K562 (cell line): ENCODE results near the gene SERPING1. TPM values are rescaled to one million over a fixed set of nuclear protein-coding genes. Genes with fewer than 3 reads are reported as not detected.

ENCODE experiments used
- ATAC-seq: fragments of 200-7000 bp; cut with Tn5 transposase; 3 replicates; pipeline ENCODE4 v1.9.1; 2020; ENCODE audit warnings: moderate library complexity
- BruUV-seq: library from RNA; stranded (reverse); fragments of 400-500 nt; replicated peaks from 2 replicates; lab custom pipeline; 2021; lab: Mats Ljungman, UMichigan
- CTCF ChIA-PET: fragments of 300-600 bp; formaldehyde crosslinking; extraction: SDS; loops from one replicate; lab custom pipeline; 2021; ENCODE audit warnings: low intra/inter-chr PET ratio; lab: Yijun Ruan, JAX
- POLR2A ChIA-PET: fragments of 300-600, 350-650 bp; sonication (Branson Sonifier 250); formaldehyde crosslinking; extraction: SDS; loops from one replicate; lab custom pipeline; 2021; ENCODE audit warnings: antibody characterized with exemption, inconsistent platforms; lab: Yijun Ruan, JAX
- DNase-seq, 4 experiments: peaks; one replicate each; pipeline versions ENCODE4 v3.0.0 to v3.0.0-alpha.2; 2011 to 2018; ENCODE audit warnings: low spot score in 3 of 4, mixed read lengths in 3 of 4; ENCODE audit errors: extremely low read depth in 1 of 4
- FAIRE-seq: peaks from 2 replicates; lab custom pipeline; 2011; peaks lifted over from hg19 to GRCh38; lab: Jason Lieb, UNC
- H2AFZ ChIP-seq: 2 replicates; pipeline ENCODE4 v1.6.0; 2011; ENCODE audit warnings: low read depth, low read length, control low read depth, inconsistent platforms
- H3K27ac ChIP-seq: fragments of 200-600 bp; 3 replicates; pipeline ENCODE4 v1.8.0; 2011; ENCODE audit warnings: low read depth, mild to moderate bottlenecking, control low read depth, inconsistent platforms, low read length, moderate library complexity, mixed read lengths; ENCODE audit errors: extremely low read depth
- H3K27me3 ChIP-seq, 2 experiments: fragments of 300-600 bp in 1 of 2; 2 replicates in 1 of 2; 3 replicates in 1 of 2; pipeline versions ENCODE4 v1.6.0 to v1.8.0; 2011; ENCODE audit warnings: inconsistent platforms in 2 of 2, low read length in 2 of 2, mild to moderate bottlenecking in 1 of 2, mixed read lengths in 1 of 2, moderate library complexity in 1 of 2; ENCODE audit not compliant: control insufficient read depth in 2 of 2, insufficient read depth in 2 of 2
- H3K36me3 ChIP-seq: fragments of 300-600 bp; 3 replicates; pipeline ENCODE4 v1.8.0; 2011; ENCODE audit warnings: mild to moderate bottlenecking, low read length, inconsistent platforms; ENCODE audit not compliant: control insufficient read depth, insufficient read depth
- H3K4me1 ChIP-seq, 2 experiments: fragments of 200-600 bp in 1 of 2; replicated peaks in 1 of 2; 2 replicates in 1 of 2; 3 replicates in 1 of 2; pipeline versions ENCODE4 v1.5.1 to v1.8.0; 2011; ENCODE audit warnings: inconsistent platforms in 2 of 2, low read length in 2 of 2, mild to moderate bottlenecking in 1 of 2, mixed read lengths in 1 of 2, moderate library complexity in 1 of 2; ENCODE audit not compliant: control insufficient read depth in 2 of 2, insufficient read depth in 2 of 2
- H3K4me2 ChIP-seq: 2 replicates; pipeline ENCODE4 v1.6.1; 2011; ENCODE audit warnings: low read length, control low read depth, inconsistent platforms, mixed read lengths; ENCODE audit not compliant: insufficient read depth
- H3K4me3 ChIP-seq: fragments of 200-600 bp; sonication (generic), shearing (Covaris generic); 2 replicates; pipeline ENCODE4 v1.5.1; 2016; ENCODE audit warnings: control low read depth, inconsistent platforms
- H3K79me2 ChIP-seq: fragments of 200-600 bp; 3 replicates; pipeline ENCODE4 v1.8.0; 2011; ENCODE audit warnings: low read length, inconsistent platforms; ENCODE audit not compliant: control insufficient read depth, insufficient read depth
- H3K9ac ChIP-seq, 2 experiments: 2 replicates each; pipeline versions ENCODE4 v1.6.0 to v1.6.1; 2011; ENCODE audit warnings: low read depth in 2 of 2, low read length in 2 of 2, control low read depth in 1 of 2, inconsistent platforms in 1 of 2, mild to moderate bottlenecking in 1 of 2, mixed read lengths in 1 of 2; ENCODE audit not compliant: insufficient read depth in 1 of 2
- H3K9me1 ChIP-seq: one replicate; pipeline ENCODE4 v1.6.0; 2011; ENCODE audit warnings: inconsistent platforms, mild to moderate bottlenecking, low read length, moderate library complexity; ENCODE audit not compliant: control insufficient read depth, insufficient read depth
- H3K9me3 ChIP-seq: replicated peaks from 2 replicates; pipeline ENCODE4 v1.5.1; 2011; ENCODE audit warnings: low read depth, low read length, inconsistent platforms; ENCODE audit not compliant: control insufficient read depth, insufficient read depth
- H4K20me1 ChIP-seq: replicated peaks from 2 replicates; pipeline ENCODE4 v1.6.1; 2011; ENCODE audit warnings: low read length, inconsistent platforms, mixed read lengths; ENCODE audit not compliant: control insufficient read depth, insufficient read depth
- CTBP1 ChIP-seq: fragments of 450-650 bp; IDR thresholded peaks from 2 replicates; pipeline ENCODE4 v1.6.1; 2016; ENCODE audit warnings: borderline replicate concordance
- ESRRB ChIP-seq: fragments of 250-450 bp; sonication (Bioruptor Pico); IDR thresholded peaks from 2 replicates; pipeline ENCODE4 v1.5.0; 2020; ENCODE audit warnings: mild to moderate bottlenecking, moderate library complexity, borderline replicate concordance
- MTA1 ChIP-seq: fragments of 450-650 bp; IDR thresholded peaks from 2 replicates; pipeline ENCODE4 v1.6.1; 2017; ENCODE audit warnings: borderline replicate concordance
- NEUROD1 ChIP-seq: fragments of 150-350 bp; IDR thresholded peaks from 2 replicates; pipeline ENCODE4 v1.6.1; 2014; ENCODE audit warnings: borderline replicate concordance, low read length, low read depth; ENCODE audit not compliant: partially characterized antibody
- RBM25 ChIP-seq: fragments of 200-400 bp; formaldehyde crosslinking; IDR thresholded peaks from 2 replicates; pipeline ENCODE4 v1.6.1; 2018; ENCODE audit warnings: low read length, low read depth, moderate library complexity; ENCODE audit not compliant: severe bottlenecking
- ZNF589 ChIP-seq: fragments of 200-800 bp; sonication (Bioruptor generic); IDR thresholded peaks from 2 replicates; pipeline ENCODE4 v1.6.1; 2016; ENCODE audit warnings: low read depth, missing genetic modification characterization, missing compliant biosample characterization
- WGBS: fragments of 100-300 bp; shearing (Covaris generic); methylation state at CpG from one replicate; pipeline ENCODE4 v1.1.6; 2016; ENCODE audit warnings: low coverage, mixed read lengths; ENCODE audit not compliant: insufficient coverage; ENCODE audit errors: missing lambda C conversion rate; 5-methylcytosine and 5-hydroxymethylcytosine counted together
- in situ Hi-C: fragments of 300-500 bp; cut with MboI; formaldehyde crosslinking; loops from 4 replicates; pipeline ENCODE4 v1.15.0; 2018; ENCODE audit warnings: inconsistent platforms, mixed read lengths
- intact Hi-C: fragments of 100-400 bp; cut with micrococcal nuclease; formaldehyde crosslinking; loops from 2 replicates; pipeline ENCODE4 v1.14.2; 2022
- polyA plus RNA-seq, 8 experiments: library from polyadenylated mRNA; depleted of rRNA in 4 of 8; stranded (reverse) in 5 of 8; unstranded in 3 of 8; fragments of >200 nt; fragmentation: Nextera tagmentation in 2 of 8; fragmentation: Illumina TruSeq in 1 of 8; extraction: Ambion mirVana in 2 of 8; extraction: Trizol in 1 of 8; gene quantifications; 2 replicates each; pipeline versions ENCODE4 v1.2.1 to v1.2.3, GENCODE V29; 2011 to 2014; ENCODE audit warnings: inconsistent platforms in 1 of 8, missing spikeins in 1 of 8
- total RNA-seq, 7 experiments: library from RNA; depleted of rRNA in 6 of 7; stranded (reverse); fragments of >200 nt in 6 of 7; fragmentation: Illumina TruSeq in 2 of 7; extraction: Trizol in 2 of 7; gene quantifications; 2 replicates each; pipeline versions ENCODE4 v1.2.1 to v1.2.3, GENCODE V29; 2011 to 2021; ENCODE audit warnings: low replicate concordance in 1 of 7
- TF ChIP-seq, protein P1 (sequence below): fragments of 450-650 bp; IDR thresholded peaks from 2 replicates; pipeline ENCODE4 v1.6.1; 2017; ENCODE audit warnings: antibody characterized with exemption

SERPING1 gene
- total and polyA plus RNA-seq, 9 of the 15 experiments (the other 6 are each of a cell fraction or from before 2014, with no cell fraction given) = 0.10 to 1.00 (median 0.21) TPM; not detected in 2

- Histone ChIP-seq H2AFZ (no peak overlapping the region), H3K9ac (no peak overlapping the region), H3K4me2 (no peak overlapping the region), H4K20me1 (no peaks in the 10 kb centered on the region), H3K36me3 (no peaks in the 10 kb centered on the region), H3K27ac (no peak overlapping the region), H3K4me1 (peaks cover 14% of the 10 kb centered on the region in 2 experiments; a peak in 4 of 5 replicates), H3K9me1 (no peaks in the 10 kb centered on the region), H3K27me3 (peaks cover 0 to 8% of the 10 kb centered on the region in 2 experiments; a peak in 2 of 5 replicates), H3K9me3 (no peaks in the 10 kb centered on the region), H3K4me3 (no peak overlapping the region), H3K79me2 (no peaks in the 10 kb centered on the region)
- FAIRE-seq = no peak
- WGBS = 18% methylated on average over 6 of the region's 6 CpGs
- intact Hi-C loops = no loop called here
- in situ Hi-C loops = no loop called here
- ChIA-PET POLR2A (interaction anchor here (0.6 to 2.5 kb wide), 4 partner anchors 9 to 49 kb away, joined by 3 to 11 read pairs (median 3); partner anchors contain the start of genes SERPING1 and SMTNL1), CTCF (no interaction called here)
- ATAC-seq = no peak
- BruUV-seq = no TSS peak
- no peak for DNase-seq
- TF ChIP-seq ESRRB (no peak), RBM25 (peak; percentile 44), NEUROD1 (no peak)
Observed at GRCh38 chr11:57547854-57548377, 49.6 kb upstream of the SERPING1 start.

GRCh38 chr11:57549983-57550382, 47.5 kb upstream of the SERPING1 start:
- POLR2A ChIA-PET = no interaction called here
- BruUV-seq = no TSS peak
- ATAC-seq = no peak

More at GRCh38 chr11:57549983-57550382, 47.5 kb upstream of the SERPING1 start:
- Histone ChIP-seq H3K36me3 (no peaks in the 10 kb centered on the region), H3K27me3 (no peaks in the 10 kb centered on the region), H3K27ac (no peak overlapping the region), H2AFZ (no peak overlapping the region), H3K9ac (no peak overlapping the region), H3K9me3 (no peaks in the 10 kb centered on the region), H3K9me1 (no peaks in the 10 kb centered on the region), H3K4me2 (no peak overlapping the region), H4K20me1 (no peaks in the 10 kb centered on the region), H3K79me2 (no peaks in the 10 kb centered on the region), H3K4me3 (no peak overlapping the region), H3K4me1 (peaks cover 10 to 14% of the 10 kb centered on the region in 2 experiments; a peak in 4 of 5 replicates)
- FAIRE-seq (no peak), DNase-seq (no peak)
- TF ChIP-seq, protein P1, sequence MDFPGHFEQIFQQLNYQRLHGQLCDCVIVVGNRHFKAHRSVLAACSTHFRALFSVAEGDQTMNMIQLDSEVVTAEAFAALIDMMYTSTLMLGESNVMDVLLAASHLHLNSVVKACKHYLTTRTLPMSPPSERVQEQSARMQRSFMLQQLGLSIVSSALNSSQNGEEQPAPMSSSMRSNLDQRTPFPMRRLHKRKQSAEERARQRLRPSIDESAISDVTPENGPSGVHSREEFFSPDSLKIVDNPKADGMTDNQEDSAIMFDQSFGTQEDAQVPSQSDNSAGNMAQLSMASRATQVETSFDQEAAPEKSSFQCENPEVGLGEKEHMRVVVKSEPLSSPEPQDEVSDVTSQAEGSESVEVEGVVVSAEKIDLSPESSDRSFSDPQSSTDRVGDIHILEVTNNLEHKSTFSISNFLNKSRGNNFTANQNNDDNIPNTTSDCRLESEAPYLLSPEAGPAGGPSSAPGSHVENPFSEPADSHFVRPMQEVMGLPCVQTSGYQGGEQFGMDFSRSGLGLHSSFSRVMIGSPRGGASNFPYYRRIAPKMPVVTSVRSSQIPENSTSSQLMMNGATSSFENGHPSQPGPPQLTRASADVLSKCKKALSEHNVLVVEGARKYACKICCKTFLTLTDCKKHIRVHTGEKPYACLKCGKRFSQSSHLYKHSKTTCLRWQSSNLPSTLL = no peak
- no peak for TF ChIP-seq CTBP1
- TF ChIP-seq MTA1 = no peak
- no peak for TF ChIP-seq ZNF589
- in situ Hi-C loops = no loop called here
- WGBS = 56% methylated on average over 8 of the region's 8 CpGs
- intact Hi-C loops = no loop called here
- CTCF ChIA-PET = no interaction called here
